ENCODE data around the gene DCST1.

- no peak for TF ChIP-seq EZH2 (IDR thresholded peaks at IDR 0.05; ENCODE audit: low read length, missing control alignments)
- TF ChIP-seq, protein P1, sequence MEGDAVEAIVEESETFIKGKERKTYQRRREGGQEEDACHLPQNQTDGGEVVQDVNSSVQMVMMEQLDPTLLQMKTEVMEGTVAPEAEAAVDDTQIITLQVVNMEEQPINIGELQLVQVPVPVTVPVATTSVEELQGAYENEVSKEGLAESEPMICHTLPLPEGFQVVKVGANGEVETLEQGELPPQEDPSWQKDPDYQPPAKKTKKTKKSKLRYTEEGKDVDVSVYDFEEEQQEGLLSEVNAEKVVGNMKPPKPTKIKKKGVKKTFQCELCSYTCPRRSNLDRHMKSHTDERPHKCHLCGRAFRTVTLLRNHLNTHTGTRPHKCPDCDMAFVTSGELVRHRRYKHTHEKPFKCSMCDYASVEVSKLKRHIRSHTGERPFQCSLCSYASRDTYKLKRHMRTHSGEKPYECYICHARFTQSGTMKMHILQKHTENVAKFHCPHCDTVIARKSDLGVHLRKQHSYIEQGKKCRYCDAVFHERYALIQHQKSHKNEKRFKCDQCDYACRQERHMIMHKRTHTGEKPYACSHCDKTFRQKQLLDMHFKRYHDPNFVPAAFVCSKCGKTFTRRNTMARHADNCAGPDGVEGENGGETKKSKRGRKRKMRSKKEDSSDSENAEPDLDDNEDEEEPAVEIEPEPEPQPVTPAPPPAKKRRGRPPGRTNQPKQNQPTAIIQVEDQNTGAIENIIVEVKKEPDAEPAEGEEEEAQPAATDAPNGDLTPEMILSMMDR (conservative IDR thresholded peaks at IDR 0.05 in 1 of 2, IDR thresholded peaks at IDR 0.05 in 1 of 2; ENCODE audit: low read depth in 1 of 2, low read length in 2 of 2) = no peak
These were observed 3.9 kb upstream of the DCST1 start for GRCh38 chr1:155029513-155030242.
